C4-2B (cell line): ENCODE data around the gene TMEM214.

Source experiments
- CTCF ChIP-seq: fragments of 450-650 bp; conservative IDR thresholded peaks from 2 replicates; pipeline ENCODE4 v1.5.1; 2017; ENCODE audit warnings: mild to moderate bottlenecking
- ZFX ChIP-seq: fragments of 450-650 bp; IDR thresholded peaks from 2 replicates; pipeline ENCODE4 v1.6.1; 2017

- TF ChIP-seq CTCF (no peak), ZFX (no peak)
Measured at GRCh38 chr2:26994983-26995382, 37.8 kb upstream of the TMEM214 start.
